PC-9 (cell line): ENCODE measurements around the gene DHX8.

Experiments
- CTCF ChIP-seq: fragments of 200-600 bp; sonication (generic); conservative IDR thresholded peaks from 2 replicates; pipeline ENCODE4 v1.6.1; 2017; ENCODE audit warnings: mixed run types, antibody characterized with exemption, mild to moderate bottlenecking, moderate library complexity
- EZH2 ChIP-seq: fragments of 200-600 bp; sonication (generic); IDR thresholded peaks from 2 replicates; pipeline ENCODE4 v1.8.0; 2017; ENCODE audit warnings: antibody characterized with exemption, low read depth

GRCh38 chr17:43553573-43553972 is 69.8 kb downstream of the DHX8 start:
- TF ChIP-seq EZH2, result no peak
- no peak for TF ChIP-seq CTCF
